CD4-positive, alpha-beta T cell treated with Interleukin-2 at 100 ng/mL for 4 hours (primary cell): ENCODE measurements around the gene ZNF556.

ENCODE experiments used
- DNase-seq: peaks from one replicate; pipeline ENCODE4 v3.0.0-alpha.2; 2020; ENCODE audit warnings: low spot score

Gene ZNF556

DNA sequence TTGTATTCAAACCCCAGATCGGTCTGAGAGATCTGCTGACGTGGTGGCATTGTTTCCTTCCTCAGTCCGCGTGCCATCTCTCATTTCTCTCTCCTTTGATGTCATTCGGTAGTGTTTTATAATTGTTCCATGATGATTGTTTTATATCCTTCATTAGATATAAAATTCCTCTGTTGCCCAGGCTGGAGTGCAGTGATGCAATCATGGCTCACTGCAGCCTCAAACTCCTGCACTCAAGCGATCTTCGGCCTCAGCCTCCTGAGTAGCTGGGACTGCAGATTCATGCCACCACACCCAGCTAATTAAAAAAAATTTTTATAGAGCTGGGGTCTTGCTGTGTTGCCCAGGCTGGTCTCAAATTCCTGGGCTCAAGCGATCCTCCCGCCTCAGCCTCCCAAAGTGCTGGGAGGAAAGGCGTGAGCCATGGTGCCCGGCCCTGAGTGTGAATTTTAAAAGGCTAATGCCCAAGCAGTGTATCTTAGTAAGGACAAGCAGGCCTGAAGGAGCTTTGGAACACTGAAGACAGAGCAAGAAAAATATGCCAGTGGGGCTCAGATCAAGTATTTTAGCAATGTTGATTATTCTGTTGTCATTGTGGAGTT, 38.9 kb downstream of the ZNF556 start:
- DNase-seq = no peak

DNA sequence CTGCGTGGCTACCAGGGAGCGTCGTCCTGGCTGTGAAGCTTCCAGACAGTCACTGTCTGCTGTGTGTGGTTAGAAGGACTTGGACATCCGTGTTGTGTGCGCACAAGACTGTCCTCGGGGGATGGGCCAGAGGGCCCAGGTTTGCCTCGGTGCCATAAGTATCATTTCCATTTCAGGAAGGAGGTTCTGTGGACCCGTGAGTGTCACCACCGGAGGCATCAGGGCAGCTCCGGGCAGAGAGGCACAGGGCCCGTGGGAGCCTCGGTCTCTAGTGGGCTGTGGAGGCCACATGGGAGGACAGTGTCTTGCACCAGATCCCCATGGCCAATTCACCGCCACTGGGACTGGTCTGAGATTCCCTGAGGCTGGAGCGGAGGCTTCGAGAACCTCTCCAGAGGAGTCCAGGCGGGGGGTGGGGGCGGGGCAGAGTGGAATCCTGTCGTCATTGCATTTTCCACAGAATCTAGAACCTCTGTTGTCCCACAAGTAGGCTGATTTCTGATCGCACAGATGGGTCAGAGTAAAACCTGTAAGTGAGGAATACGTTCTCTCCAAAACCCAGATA, 39.6 kb downstream of the ZNF556 start:
- DNase-seq = no peak

DNA sequence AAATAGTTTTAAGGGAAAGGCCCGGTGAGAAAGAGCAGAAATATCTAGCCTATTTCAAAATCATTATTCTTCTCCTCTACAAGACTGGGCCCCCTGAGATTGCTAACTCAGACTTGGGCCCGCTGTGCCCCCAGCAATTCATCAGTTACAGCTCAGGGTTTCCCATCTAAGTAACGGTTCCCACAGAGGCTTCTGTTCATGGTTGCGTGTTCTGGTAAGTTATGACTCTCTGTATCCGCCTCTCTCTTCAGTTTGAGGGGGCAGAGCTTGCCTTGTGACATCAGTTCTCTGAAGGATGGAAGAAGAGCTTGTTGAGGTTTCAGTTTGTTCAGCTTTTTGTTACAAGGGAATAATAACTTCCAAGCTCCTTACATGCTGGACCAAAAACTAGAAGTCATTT, 45.2 kb downstream of the ZNF556 start:
- DNase-seq = no peak

DNA sequence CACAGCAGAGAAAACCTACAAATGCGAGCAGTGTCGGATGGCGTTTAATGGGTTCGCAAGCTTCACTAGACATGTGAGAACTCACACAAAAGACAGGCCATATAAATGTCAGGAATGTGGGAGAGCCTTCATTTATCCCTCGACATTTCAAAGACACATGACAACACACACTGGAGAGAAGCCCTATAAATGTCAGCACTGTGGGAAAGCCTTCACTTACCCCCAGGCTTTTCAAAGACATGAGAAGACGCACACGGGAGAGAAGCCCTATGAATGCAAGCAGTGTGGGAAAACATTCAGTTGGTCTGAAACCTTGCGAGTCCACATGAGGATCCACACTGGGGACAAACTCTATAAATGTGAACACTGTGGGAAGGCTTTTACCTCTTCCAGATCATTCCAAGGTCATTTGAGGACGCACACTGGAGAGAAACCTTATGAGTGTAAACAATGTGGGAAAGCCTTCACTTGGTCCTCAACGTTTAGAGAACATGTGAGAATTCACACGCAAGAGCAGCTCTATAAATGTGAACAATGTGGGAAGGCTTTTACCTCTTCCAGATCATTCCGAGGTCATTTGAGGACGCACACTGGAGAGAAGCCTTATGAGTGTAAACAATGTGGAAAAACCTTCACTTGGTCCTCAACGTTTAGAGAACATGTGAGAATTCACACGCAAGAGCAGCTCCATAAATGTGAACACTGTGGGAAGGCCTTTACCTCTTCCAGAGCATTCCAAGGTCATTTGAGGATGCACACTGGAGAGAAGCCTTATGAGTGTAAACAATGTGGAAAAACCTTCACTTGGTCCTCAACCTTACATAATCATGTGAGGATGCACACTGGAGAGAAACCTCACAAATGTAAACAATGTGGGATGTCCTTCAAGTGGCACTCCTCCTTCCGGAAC, 50.4 kb downstream of the ZNF556 start:
- no peak for DNase-seq

DNA sequence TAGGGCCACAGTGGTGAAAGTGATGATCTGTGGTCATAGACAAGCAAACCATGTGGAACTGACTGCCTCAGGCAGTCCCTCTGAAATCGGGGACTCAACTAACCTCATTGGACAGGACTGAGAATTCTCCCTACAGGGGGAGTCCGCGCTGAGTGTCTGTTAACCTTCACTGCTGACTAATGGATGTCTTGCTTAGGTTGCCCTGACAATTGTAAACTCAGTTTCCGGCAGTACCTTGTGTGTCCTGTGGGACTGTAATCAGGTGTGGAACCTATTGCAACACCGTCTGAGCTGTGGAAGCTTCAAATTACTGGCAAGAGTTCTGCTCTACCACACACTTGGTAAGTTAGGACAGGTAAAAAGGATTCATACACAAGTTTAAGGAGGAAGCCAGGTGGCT, 55.9 kb downstream of the ZNF556 start:
- no peak for DNase-seq

DNA sequence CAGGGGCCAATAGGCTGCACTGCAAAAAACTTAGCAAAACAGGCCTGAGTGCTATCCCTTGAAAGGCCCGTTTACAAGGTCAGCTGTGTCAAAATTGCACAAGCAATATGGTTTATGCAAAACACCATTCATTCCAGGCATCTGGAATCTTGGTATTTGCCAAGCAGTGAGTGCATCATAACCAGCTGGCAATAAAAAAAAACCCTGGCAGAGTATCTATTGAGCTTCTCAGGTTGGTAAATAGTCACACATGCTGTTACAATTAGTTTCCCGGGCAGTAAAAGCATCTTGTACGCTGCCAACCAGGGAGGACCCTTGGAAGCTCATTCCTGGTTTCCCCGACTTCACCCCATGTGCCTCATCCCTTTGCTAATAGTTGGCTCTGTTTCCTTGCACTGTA, 56.4 kb downstream of the ZNF556 start:
- DNase-seq = no peak

DNA sequence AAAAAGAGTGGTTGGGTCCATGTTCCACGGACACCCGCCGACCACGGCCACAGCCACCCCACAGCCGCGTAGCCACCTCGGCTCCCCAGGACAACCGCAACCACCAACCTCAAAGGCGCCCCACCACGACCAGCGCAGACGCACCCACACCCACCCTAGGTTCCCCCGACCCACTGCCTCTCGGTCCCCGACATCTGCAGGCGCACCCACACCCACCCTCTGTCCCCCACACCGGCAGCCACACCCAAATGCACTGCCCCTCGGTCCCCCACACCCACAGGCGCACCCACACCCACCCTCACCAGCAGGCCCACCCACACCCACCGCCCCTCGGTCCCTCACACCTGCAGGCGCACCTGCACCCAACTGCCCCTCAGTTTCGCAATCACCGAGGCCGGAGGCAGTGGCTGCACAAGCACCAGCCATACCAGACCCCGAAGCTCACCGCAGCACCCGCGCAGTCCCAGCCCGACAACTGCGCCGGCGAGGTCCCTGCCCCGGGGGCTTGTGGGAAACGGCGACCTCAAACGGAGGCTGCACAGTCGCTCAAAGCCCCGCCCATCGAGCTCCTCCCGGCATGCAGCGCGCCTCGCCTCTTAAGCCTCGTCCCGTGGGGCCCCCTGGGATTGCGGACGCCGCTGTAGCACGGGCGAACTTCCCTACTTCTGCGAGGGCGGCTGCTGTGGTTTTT, 59.4 kb downstream of the ZNF556 start:
- DNase-seq = no peak

DNA sequence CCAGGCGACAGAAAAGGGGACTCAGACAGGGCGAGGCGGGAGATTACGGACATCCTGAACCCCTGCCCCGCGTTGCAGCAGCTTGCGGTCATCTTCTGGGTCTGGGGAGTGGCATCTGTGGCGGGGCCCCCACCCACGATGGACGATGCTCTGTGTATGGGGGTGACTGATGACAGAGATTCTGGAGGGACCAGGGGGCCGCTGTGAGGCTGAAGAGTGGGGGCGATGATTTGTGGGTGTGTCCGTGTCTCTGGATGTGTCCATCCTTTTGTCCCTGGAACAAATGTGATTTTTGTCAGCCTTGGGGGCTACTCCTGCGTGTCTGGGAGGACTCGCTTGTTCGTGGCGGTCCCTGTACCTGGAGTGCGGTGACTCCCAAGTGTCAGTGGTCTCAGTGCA, 59.9 kb downstream of the ZNF556 start:
- no peak for DNase-seq
